Adrenal gland (tissue), 5 donors: ENCODE data around the gene STMN3.

Experiments
- CTCF ChIP-seq, 6 experiments: fragments of 450-650 bp in 4 of 6; fragments of 200-600 bp in 2 of 6; sonication (generic) in 1 of 6; IDR thresholded peaks; 1 replicate in 5 of 6; 2 replicates in 1 of 6; pipeline versions ENCODE4 v1.5.1 to v1.8.0; 2016 to 2021; ENCODE audit warnings: antibody characterized with exemption in 6 of 6, mild to moderate bottlenecking in 2 of 6, moderate library complexity in 1 of 6
- POLR2A ChIP-seq, 2 donors: fragments of 450-650 bp; IDR thresholded peaks; one replicate each; pipeline ENCODE4 v1.6.1; 2017; ENCODE audit warnings: antibody characterized with exemption in 2 of 2, mild to moderate bottlenecking in 2 of 2, moderate library complexity in 1 of 2
- donor health status: DM: no; HTN: no; CAD: no.

DNA sequence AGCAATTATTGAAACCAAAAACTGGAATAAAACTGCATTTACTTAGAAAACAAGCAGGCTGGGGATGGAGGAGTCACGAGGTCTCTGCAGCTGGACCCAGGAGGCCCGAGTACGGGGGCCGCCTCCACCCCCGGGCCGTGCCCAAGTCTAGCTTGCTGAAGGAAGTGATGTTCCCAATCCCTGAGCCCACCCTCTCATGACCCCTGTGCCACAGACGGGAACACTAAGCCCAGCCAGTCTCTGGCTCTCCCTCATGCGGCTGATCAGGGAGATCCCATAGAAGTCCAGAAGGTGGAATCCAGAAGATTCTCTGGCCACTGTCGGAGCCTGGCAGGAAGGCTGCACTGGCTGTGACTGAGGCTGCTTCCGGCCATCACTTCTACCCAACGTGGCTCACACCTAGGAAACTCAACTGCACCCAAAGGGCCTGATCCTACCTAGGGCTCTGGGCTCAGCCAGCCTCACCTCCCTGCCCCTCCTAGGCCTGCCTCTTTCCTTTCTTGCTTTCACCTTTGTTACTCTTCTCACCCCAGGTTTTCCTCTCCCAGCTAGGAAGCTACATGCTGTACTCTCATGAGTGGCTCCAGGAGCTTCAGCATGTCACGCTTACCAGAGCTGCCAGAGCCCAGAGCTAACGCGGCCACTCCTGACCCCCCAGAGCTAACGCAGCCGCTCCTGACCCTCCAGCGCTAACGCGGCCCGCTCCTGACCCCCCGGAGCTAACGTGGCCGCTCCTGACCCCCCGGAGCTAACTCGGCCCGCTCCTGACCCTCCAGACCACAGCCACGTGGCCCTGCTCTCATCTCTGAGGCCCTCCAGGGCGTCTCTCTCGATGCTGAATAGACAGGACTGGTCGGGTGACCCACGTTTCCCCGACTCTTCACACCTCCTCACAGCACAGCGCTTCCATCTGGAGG lies 54.5 kb downstream of the STMN3 start:
- TF ChIP-seq POLR2A (IDR thresholded peaks at IDR 0.05): no peak
- TF ChIP-seq CTCF (IDR thresholded peaks at IDR 0.05): no peak
